ENCODE results near the gene OSBPL1A. TPM values are rescaled to one million over a fixed set of nuclear protein-coding genes. Genes with fewer than 3 reads are reported as not detected.

OSBPL1A gene
- total RNA-seq, 1 donor from 2014 or later: 29.7 TPM

GRCh38 chr18:24189007-24189528 lies 208.6 kb downstream of the OSBPL1A start:
- H3K27me3 Mint-ChIP-seq (ENCODE audit: unreplicated experiment): no peaks in the 10 kb centered on the region
- no peak overlapping the region for H3K4me3 Mint-ChIP-seq (ENCODE audit: unreplicated experiment)
- no peak overlapping the region for H3K27ac Mint-ChIP-seq (ENCODE audit: unreplicated experiment)
- H3K9me3 Mint-ChIP-seq (ENCODE audit: unreplicated experiment): no peaks in the 10 kb centered on the region
- DNase-seq (ENCODE audit: extremely low spot score, unreplicated experiment): no peak
- no peaks in the 10 kb centered on the region for H3K4me1 Mint-ChIP-seq (ENCODE audit: unreplicated experiment)
- TF ChIP-seq CTCF (IDR thresholded peaks at IDR 0.05): no peak
- no peaks in the 10 kb centered on the region for H3K36me3 Mint-ChIP-seq (ENCODE audit: unreplicated experiment)

- Mint-ChIP-seq H3K27me3 (ENCODE audit: unreplicated experiment) (no peaks in the 10 kb centered on the region), H3K9me3 (ENCODE audit: unreplicated experiment) (no peaks in the 10 kb centered on the region), H3K4me3 (ENCODE audit: unreplicated experiment) (no peak overlapping the region), H3K36me3 (ENCODE audit: unreplicated experiment) (no peaks in the 10 kb centered on the region), H3K4me1 (ENCODE audit: unreplicated experiment) (no peaks in the 10 kb centered on the region), H3K27ac (ENCODE audit: unreplicated experiment) (no peak overlapping the region)
- no peak for TF ChIP-seq CTCF (IDR thresholded peaks at IDR 0.05)
- DNase-seq (ENCODE audit: extremely low spot score, unreplicated experiment): no peak
Observed at GRCh38 chr18:24188120-24188519, 209.5 kb downstream of the OSBPL1A start.

- Mint-ChIP-seq H3K4me3 (ENCODE audit: unreplicated experiment) (no peak overlapping the region), H3K27ac (ENCODE audit: unreplicated experiment) (no peak overlapping the region), H3K27me3 (ENCODE audit: unreplicated experiment) (no peaks in the 10 kb centered on the region), H3K4me1 (ENCODE audit: unreplicated experiment) (no peaks in the 10 kb centered on the region), H3K9me3 (ENCODE audit: unreplicated experiment) (no peaks in the 10 kb centered on the region), H3K36me3 (ENCODE audit: unreplicated experiment) (no peaks in the 10 kb centered on the region)
- no peak for DNase-seq (ENCODE audit: extremely low spot score, unreplicated experiment)
- TF ChIP-seq CTCF (IDR thresholded peaks at IDR 0.05): no peak
Observed at GRCh38 chr18:24187689-24188088, 209.9 kb downstream of the OSBPL1A start.

- no peak overlapping the region for H3K27ac Mint-ChIP-seq (ENCODE audit: unreplicated experiment)
- no peak for TF ChIP-seq CTCF (IDR thresholded peaks at IDR 0.05)
- DNase-seq (ENCODE audit: extremely low spot score, unreplicated experiment): no peak
- H3K27me3 Mint-ChIP-seq (ENCODE audit: unreplicated experiment): no peaks in the 10 kb centered on the region
- no peaks in the 10 kb centered on the region for H3K9me3 Mint-ChIP-seq (ENCODE audit: unreplicated experiment)
- peaks cover 3% of the 10 kb centered on the region for H3K4me1 Mint-ChIP-seq (ENCODE audit: unreplicated experiment)
- no peaks in the 10 kb centered on the region for H3K36me3 Mint-ChIP-seq (ENCODE audit: unreplicated experiment)
- no peak overlapping the region for H3K4me3 Mint-ChIP-seq (ENCODE audit: unreplicated experiment)
Observed at GRCh38 chr18:24187049-24187448, 210.6 kb downstream of the OSBPL1A start.

- DNase-seq (ENCODE audit: extremely low spot score, unreplicated experiment): no peak
- Mint-ChIP-seq H3K27ac (ENCODE audit: unreplicated experiment) (no peak overlapping the region), H3K27me3 (ENCODE audit: unreplicated experiment) (no peaks in the 10 kb centered on the region), H3K9me3 (ENCODE audit: unreplicated experiment) (no peaks in the 10 kb centered on the region), H3K4me3 (ENCODE audit: unreplicated experiment) (no peak overlapping the region), H3K4me1 (ENCODE audit: unreplicated experiment) (peaks cover 8% of the 10 kb centered on the region), H3K36me3 (ENCODE audit: unreplicated experiment) (no peaks in the 10 kb centered on the region)
- TF ChIP-seq CTCF (IDR thresholded peaks at IDR 0.05): no peak
Observed at GRCh38 chr18:24185805-24186204, 211.8 kb downstream of the OSBPL1A start.

All from osteocyte (in vitro differentiated cells).